PC-3 (cell line): Measurements from ENCODE around the gene FRZB.

Experiments used
- EZH2 ChIP-seq: fragments of 300-600 bp; sonication (generic); IDR thresholded peaks from one replicate; pipeline ENCODE4 v1.6.1; 2017; ENCODE audit warnings: antibody characterized with exemption, mild to moderate bottlenecking, low read length; ENCODE audit not compliant: unreplicated experiment
- TF ChIP-seq, protein P1 (sequence below): fragments of 300-600 bp; sonication (generic); conservative IDR thresholded peaks from 2 replicates; pipeline ENCODE4 v1.5.1; 2017; ENCODE audit warnings: antibody characterized with exemption, low read depth, mild to moderate bottlenecking, low read length

DNA sequence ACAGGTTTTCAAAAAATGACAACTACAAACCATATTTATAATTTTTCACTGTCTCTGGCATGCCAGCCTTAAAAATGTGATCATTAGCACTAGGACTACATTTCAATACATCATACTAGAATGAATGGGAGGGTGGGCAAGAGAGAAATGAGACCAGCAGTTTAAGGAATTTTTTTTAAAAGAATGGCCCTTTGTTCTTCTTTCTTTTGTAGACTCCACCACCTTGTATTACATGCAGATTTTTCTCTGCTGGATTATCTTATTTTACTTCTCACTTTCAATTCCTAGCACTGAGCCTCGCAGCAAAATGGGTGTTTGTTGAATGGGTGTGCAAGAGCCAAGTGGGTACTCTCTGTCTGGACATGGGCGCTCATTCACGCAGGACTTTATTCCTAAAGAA, 39.9 kb downstream of the FRZB start:
- no peak for TF ChIP-seq EZH2
- TF ChIP-seq, protein P1, sequence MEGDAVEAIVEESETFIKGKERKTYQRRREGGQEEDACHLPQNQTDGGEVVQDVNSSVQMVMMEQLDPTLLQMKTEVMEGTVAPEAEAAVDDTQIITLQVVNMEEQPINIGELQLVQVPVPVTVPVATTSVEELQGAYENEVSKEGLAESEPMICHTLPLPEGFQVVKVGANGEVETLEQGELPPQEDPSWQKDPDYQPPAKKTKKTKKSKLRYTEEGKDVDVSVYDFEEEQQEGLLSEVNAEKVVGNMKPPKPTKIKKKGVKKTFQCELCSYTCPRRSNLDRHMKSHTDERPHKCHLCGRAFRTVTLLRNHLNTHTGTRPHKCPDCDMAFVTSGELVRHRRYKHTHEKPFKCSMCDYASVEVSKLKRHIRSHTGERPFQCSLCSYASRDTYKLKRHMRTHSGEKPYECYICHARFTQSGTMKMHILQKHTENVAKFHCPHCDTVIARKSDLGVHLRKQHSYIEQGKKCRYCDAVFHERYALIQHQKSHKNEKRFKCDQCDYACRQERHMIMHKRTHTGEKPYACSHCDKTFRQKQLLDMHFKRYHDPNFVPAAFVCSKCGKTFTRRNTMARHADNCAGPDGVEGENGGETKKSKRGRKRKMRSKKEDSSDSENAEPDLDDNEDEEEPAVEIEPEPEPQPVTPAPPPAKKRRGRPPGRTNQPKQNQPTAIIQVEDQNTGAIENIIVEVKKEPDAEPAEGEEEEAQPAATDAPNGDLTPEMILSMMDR: no peak
